IMR-90 (cell line): Measurements from ENCODE around the gene CDK5RAP2. TPM values are rescaled to one million over a fixed set of nuclear protein-coding genes. Genes with fewer than 3 reads are reported as not detected.

Source experiments
- ATAC-seq: fragments of 200-7000 bp; cut with Tn5 transposase; 2 replicates; pipeline ENCODE4 v1.9.1; 2020; ENCODE audit warnings: low read depth, mild to moderate bottlenecking, moderate library complexity
- BruUV-seq: library from RNA; stranded (reverse); fragments of 400-500 nt; replicated peaks from 2 replicates; lab custom pipeline; 2021; lab: Mats Ljungman, UMichigan
- CTCF ChIA-PET: fragments of 300-600 bp; formaldehyde crosslinking; extraction: SDS; loops from one replicate; lab custom pipeline; 2021; ENCODE audit warnings: antibody characterized with exemption; lab: Yijun Ruan, JAX
- POLR2A ChIA-PET: fragments of 300-600 bp; sonication (Branson Sonifier 250); formaldehyde crosslinking; loops from one replicate; lab custom pipeline; 2022; ENCODE audit warnings: antibody characterized with exemption; ENCODE audit not compliant: unreplicated experiment; lab: Charles Lee
- DNase-seq: peaks from one replicate; pipeline ENCODE4 v3.0.0; 2013
- H2AFZ ChIP-seq: replicated peaks from 2 replicates; pipeline ENCODE3; 2013; ENCODE audit warnings: low read length, mild to moderate bottlenecking; ENCODE audit not compliant: poor library complexity
- H2AK5ac ChIP-seq: 2 replicates; pipeline ENCODE4 v1.6.1; 2013; ENCODE audit warnings: low read depth, low read length, inconsistent platforms
- H2AK9ac ChIP-seq: replicated peaks from 2 replicates; pipeline ENCODE3; 2013; ENCODE audit warnings: mild to moderate bottlenecking, low read depth, low read length, moderate library complexity; ENCODE audit not compliant: poor library complexity
- H2BK120ac ChIP-seq: 2 replicates; pipeline ENCODE4 v1.6.1; 2013; ENCODE audit warnings: low read depth, low read length, inconsistent platforms
- H2BK15ac ChIP-seq: 3 replicates; pipeline ENCODE4 v1.6.1; 2013; ENCODE audit warnings: low read depth, low read length, inconsistent platforms
- H2BK20ac ChIP-seq: 2 replicates; pipeline ENCODE4 v1.6.1; 2013; ENCODE audit warnings: low read depth, mild to moderate bottlenecking, inconsistent platforms, low read length, moderate library complexity
- H2BK5ac ChIP-seq: 2 replicates; pipeline ENCODE4 v1.6.1; 2013; ENCODE audit warnings: mild to moderate bottlenecking, low read depth, low read length, inconsistent platforms; ENCODE audit not compliant: poor library complexity, severe bottlenecking
- H3K14ac ChIP-seq: replicated peaks from 2 replicates; pipeline ENCODE4 v1.6.1; 2013; ENCODE audit warnings: low read depth, low read length, inconsistent platforms
- H3K18ac ChIP-seq: 2 replicates; pipeline ENCODE4 v1.6.1; 2013; ENCODE audit warnings: low read depth, low read length, control low read depth
- H3K23ac ChIP-seq: 2 replicates; pipeline ENCODE4 v1.6.1; 2013; ENCODE audit warnings: low read depth, low read length, inconsistent platforms
- H3K27ac ChIP-seq: 2 replicates; pipeline ENCODE4 v1.5.1; 2013; ENCODE audit warnings: mild to moderate bottlenecking, control low read depth, low read length; ENCODE audit not compliant: insufficient read depth
- H3K27me3 ChIP-seq: 2 replicates; pipeline ENCODE4 v1.6.1; 2013; ENCODE audit warnings: low read length; ENCODE audit not compliant: control insufficient read depth, insufficient read depth
- H3K36me3 ChIP-seq: 2 replicates; pipeline ENCODE4 v1.6.1; 2013; ENCODE audit warnings: low read length, mixed read lengths; ENCODE audit not compliant: control insufficient read depth, insufficient read depth
- H3K4ac ChIP-seq: 2 replicates; pipeline ENCODE4 v1.6.1; 2013; ENCODE audit warnings: low read depth, low read length, inconsistent platforms
- H3K4me1 ChIP-seq: 2 replicates; pipeline ENCODE4 v1.6.1; 2013; ENCODE audit warnings: low read length, mixed read lengths; ENCODE audit not compliant: control insufficient read depth, insufficient read depth
- H3K4me2 ChIP-seq: 2 replicates; pipeline ENCODE4 v1.6.1; 2013; ENCODE audit warnings: low read depth, mild to moderate bottlenecking, control low read depth, low read length, moderate library complexity
- H3K4me3 ChIP-seq: 2 replicates; pipeline ENCODE4 v1.5.1; 2013; ENCODE audit warnings: low read depth, mild to moderate bottlenecking, control low read depth, low read length, moderate library complexity; ENCODE audit not compliant: insufficient read depth
- H3K56ac ChIP-seq: 2 replicates; pipeline ENCODE4 v1.6.1; 2013; ENCODE audit warnings: low read length, inconsistent platforms; ENCODE audit not compliant: insufficient read depth; ENCODE audit errors: extremely low read depth
- H3K79me1 ChIP-seq, 2 experiments: 2 replicates each; pipeline ENCODE4 v1.6.1; 2013; ENCODE audit warnings: low read length in 2 of 2, inconsistent platforms in 1 of 2, low read depth in 1 of 2
- H3K9ac ChIP-seq: 2 replicates; pipeline ENCODE4 v1.6.1; 2013; ENCODE audit warnings: low read depth, low read length, control low read depth
- H3K9me1 ChIP-seq: 2 replicates; pipeline ENCODE4 v1.6.1; 2013; ENCODE audit warnings: low read length, inconsistent platforms; ENCODE audit not compliant: insufficient read depth
- H3K9me3 ChIP-seq: 2 replicates; pipeline ENCODE4 v1.6.1; 2013; ENCODE audit warnings: low read length; ENCODE audit not compliant: control insufficient read depth, insufficient read depth
- H4K20me1 ChIP-seq: 2 replicates; pipeline ENCODE4 v1.6.1; 2013; ENCODE audit warnings: low read length, inconsistent platforms; ENCODE audit not compliant: insufficient read depth
- H4K5ac ChIP-seq: 2 replicates; pipeline ENCODE4 v1.6.1; 2013; ENCODE audit warnings: mild to moderate bottlenecking, low read depth, low read length, control low read depth
- H4K8ac ChIP-seq, 2 experiments: 2 replicates each; pipeline ENCODE4 v1.6.1; 2013; ENCODE audit warnings: low read depth in 2 of 2, low read length in 2 of 2, control low read depth in 1 of 2, inconsistent platforms in 1 of 2
- H4K91ac ChIP-seq: 2 replicates; pipeline ENCODE4 v1.6.1; 2013; ENCODE audit warnings: low read depth, low read length, inconsistent platforms; ENCODE audit not compliant: insufficient read depth
- CHD1 ChIP-seq: IDR thresholded peaks from 2 replicates; pipeline ENCODE4 v1.6.1; 2012; ENCODE audit warnings: low read depth, low read length, improper control_type of control experiment
- CTCF ChIP-seq: conservative IDR thresholded peaks from 2 replicates; pipeline ENCODE4 v1.5.1; 2012; ENCODE audit warnings: mild to moderate bottlenecking, low read depth, low read length, improper control_type of control experiment
- ELK1 ChIP-seq: fragments of 150-350 bp; IDR thresholded peaks from 2 replicates; pipeline ENCODE4 v1.6.1; 2016; ENCODE audit warnings: low read depth, mild to moderate bottlenecking, low read length, moderate library complexity, borderline replicate concordance
- FOS ChIP-seq: fragments of 150-350 bp; IDR thresholded peaks from 2 replicates; pipeline ENCODE4 v1.6.1; 2016; ENCODE audit warnings: low read depth, low read length
- MAFK ChIP-seq: IDR thresholded peaks from 2 replicates; pipeline ENCODE4 v1.6.1; 2012; ENCODE audit warnings: low read depth, low read length, improper control_type of control experiment
- MAZ ChIP-seq: IDR thresholded peaks from 2 replicates; pipeline ENCODE4 v1.6.1; 2012; ENCODE audit warnings: low read depth, mild to moderate bottlenecking, low read length, improper control_type of control experiment, moderate library complexity, borderline replicate concordance
- MXI1 ChIP-seq: IDR thresholded peaks from 2 replicates; pipeline ENCODE4 v1.6.1; 2012; ENCODE audit warnings: low read depth, mild to moderate bottlenecking, low read length, moderate library complexity, borderline replicate concordance
- POLR2A ChIP-seq: IDR thresholded peaks from 2 replicates; pipeline ENCODE4 v1.6.1; 2012; ENCODE audit warnings: mild to moderate bottlenecking, low read depth, low read length
- RCOR1 ChIP-seq: IDR thresholded peaks from 2 replicates; pipeline ENCODE4 v1.6.1; 2012; ENCODE audit warnings: mild to moderate bottlenecking, low read length, improper control_type of control experiment; ENCODE audit not compliant: insufficient replicate concordance
- USF2 ChIP-seq: fragments of 150-350 bp; IDR thresholded peaks from 2 replicates; pipeline ENCODE4 v1.6.1; 2017; ENCODE audit warnings: mild to moderate bottlenecking, antibody characterized with exemption, low read length, low read depth
- WGBS, 2 experiments: methylation state at CpG; one replicate each; pipeline versions ENCODE4 v1.1.5 to v1.1.7; 2013; ENCODE audit warnings: missing lambda C conversion rate in 2 of 2; ENCODE audit not compliant: insufficient read length in 1 of 2; ENCODE audit errors: extremely low coverage in 2 of 2; 5-methylcytosine and 5-hydroxymethylcytosine counted together
- dilution Hi-C: fragments of 300-500 bp; cut with HindIII; formaldehyde crosslinking; loops from one replicate; pipeline ENCODE4 v1.14.3; 2018; ENCODE audit warnings: low sequenced_read_pairs; ENCODE audit not compliant: unreplicated experiment
- in situ Hi-C: fragments of 300-500 bp; cut with MboI; formaldehyde crosslinking; loops from 3 replicates; pipeline ENCODE4 v1.14.3; 2019; ENCODE audit warnings: low sequenced_read_pairs, inconsistent platforms, mixed read lengths
- intact Hi-C: fragments of 100-400 bp; cut with micrococcal nuclease; formaldehyde crosslinking; loops from 2 replicates; pipeline ENCODE4 v1.10.0; 2022
- polyA plus RNA-seq, 3 experiments: library from polyadenylated mRNA; depleted of rRNA; stranded (reverse); fragments of >200 nt; gene quantifications; 2 replicates each; pipeline ENCODE4 v1.2.3, GENCODE V29; 2012; ENCODE audit warnings: low replicate concordance in 1 of 3
- total RNA-seq: library from RNA; depleted of rRNA; stranded (reverse); fragments of >200 nt; gene quantifications from 2 replicates; pipeline ENCODE4 v1.2.3, GENCODE V29; 2012

CDK5RAP2 gene
- total and polyA plus RNA-seq, 2 of the 4 experiments (the other 2 are of a cell fraction), result 29.5 to 31.7 TPM

GRCh38 chr9:120377268-120378159 lies 202.5 kb downstream of the CDK5RAP2 start (continued):
- no peak for TF ChIP-seq ELK1

DNA sequence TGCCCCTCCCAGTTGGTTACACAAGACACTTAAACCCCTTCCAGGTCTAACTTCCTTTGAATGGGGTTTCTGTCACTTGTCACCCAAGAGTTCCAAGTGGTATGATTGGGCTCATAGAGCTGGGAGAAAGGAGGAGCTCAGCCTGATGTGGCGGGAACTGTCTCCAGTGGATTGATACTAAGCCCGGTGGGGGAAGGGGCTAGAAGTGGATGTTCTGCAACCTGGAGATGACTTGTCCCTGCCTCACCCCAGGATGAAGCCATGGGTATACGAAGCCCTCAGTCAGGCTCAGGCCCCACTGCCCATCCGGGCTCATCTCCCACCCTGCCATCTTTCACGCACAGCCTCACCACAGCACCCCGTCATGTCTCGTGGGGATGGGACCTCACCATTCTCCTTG lies 203.9 kb downstream of the CDK5RAP2 start:
- Histone ChIP-seq H3K23ac (no peak overlapping the region), H2AK9ac (no peak overlapping the region), H3K4me1 (peaks cover 10% of the 10 kb centered on the region), H2BK15ac (0 out of 3 replicates have a peak overlapping the region, but pooled peaks have one; percentile 52), H3K4ac (no peak overlapping the region), H3K79me1 (no peaks in the 10 kb centered on the region), H3K56ac (no peak overlapping the region), H3K4me3 (no peak overlapping the region), H3K4me2 (no peak overlapping the region), H4K91ac (no peak overlapping the region), H2AFZ (no peak overlapping the region), H2BK5ac (no peak overlapping the region), H3K9ac (no peak overlapping the region), H2BK20ac (no peak overlapping the region), H3K9me1 (peaks cover 6% of the 10 kb centered on the region; the same call in 1 of the 2 replicates), H3K14ac (no peak overlapping the region), H3K27ac (no peak overlapping the region), H3K27me3 (no peaks in the 10 kb centered on the region; the same call in 1 of the 2 replicates), H2AK5ac (peak overlapping the region; percentile 80; the same call in 1 of the 2 replicates), H2BK120ac (no peak overlapping the region), H4K8ac (no peak overlapping the region), H3K36me3 (no peaks in the 10 kb centered on the region), H3K18ac (no peak overlapping the region), H3K9me3 (no peaks in the 10 kb centered on the region; the same call in 1 of the 2 replicates), H4K20me1 (no peaks in the 10 kb centered on the region), H4K5ac (no peak overlapping the region)
- intact Hi-C loops, result no loop called here
- in situ Hi-C loops, result no loop called here
- CTCF ChIA-PET, result no interaction called here
- POLR2A ChIA-PET, result no interaction called here
- dilution Hi-C loops, result no loop called here
- DNase-seq (no peak), ATAC-seq (no peak)
- WGBS, 2 experiments, result 97% methylated on average over 4 of the region's 7 CpGs; no CpG with 5 or more reads in 1 of the 2 experiments
- no TSS peak for BruUV-seq
- TF ChIP-seq MAZ (no peak), ELK1 (no peak), CHD1 (no peak), USF2 (no peak), CTCF (no peak), MXI1 (no peak), RCOR1 (no peak), FOS (no peak), MAFK (no peak), POLR2A (no peak)
